RPMI7951 (cell line): ENCODE measurements around the gene CDS1. TPM values are rescaled to one million over a fixed set of nuclear protein-coding genes. Genes with fewer than 3 reads are reported as not detected.
A peak's percentile ranks its signal among the peaks of the same experiment; 100 is the strongest.
"Not testable (repeated sequence)": the region's sequence is repeated elsewhere in the genome, so short reads cannot be mapped to it uniquely, and the experiment has no call there.

Experiments
- DNase-seq: peaks from one replicate; pipeline ENCODE4 v3.0.0-alpha.2; 2012; ENCODE audit warnings: low read depth
- total RNA-seq: library from RNA; depleted of rRNA; stranded (reverse); fragments of >200 nt; shearing (Covaris generic); gene quantifications from 2 replicates; pipeline ENCODE4 v1.2.3, GENCODE V29; 2014

CDS1 gene
- total RNA-seq, 1 experiment from 2014 or later: 0.12 TPM

GRCh38 chr4:84673475-84674240, 90.7 kb downstream of the CDS1 start:
- peak; percentile 83 for DNase-seq

DNA sequence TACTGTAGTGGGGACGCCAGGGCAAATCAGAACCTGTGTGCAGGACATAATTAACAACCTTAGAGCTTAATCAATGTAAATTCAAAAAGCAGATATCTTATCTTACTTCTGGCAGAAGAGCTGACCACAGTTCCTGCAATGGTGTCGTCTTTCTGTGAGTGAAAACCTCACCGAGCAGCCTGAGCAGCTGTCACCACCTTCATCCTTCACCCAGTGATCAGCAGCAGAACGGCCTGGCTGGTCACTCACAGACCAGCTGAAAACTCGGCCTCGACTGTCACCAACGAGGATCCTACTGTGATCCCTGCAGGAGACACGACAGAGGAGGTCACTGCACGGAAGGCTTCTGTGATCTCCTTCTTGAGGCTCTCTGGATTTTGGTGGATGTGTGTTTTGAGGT, 94.2 kb downstream of the CDS1 start:
- no peak for DNase-seq

DNA sequence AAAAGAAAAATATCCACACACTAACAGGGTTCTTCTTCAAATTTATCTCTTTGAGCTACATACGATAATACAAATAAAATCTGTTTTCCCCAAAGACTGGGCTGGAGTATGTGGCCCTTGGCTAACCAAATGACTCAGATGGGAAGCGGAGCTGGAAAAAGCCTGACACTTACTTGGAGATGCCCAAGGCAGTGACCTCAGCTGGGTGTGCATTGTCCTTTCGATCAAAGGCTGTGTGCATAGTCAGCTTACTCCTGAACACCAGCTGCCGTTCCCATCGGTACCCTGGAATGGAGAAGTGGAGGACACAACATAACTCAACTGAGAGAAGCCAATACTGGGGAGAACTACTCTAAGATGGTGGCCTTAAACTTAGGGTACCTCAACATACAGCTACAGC, 95.1 kb downstream of the CDS1 start:
- peak; percentile 87 for DNase-seq

GRCh38 chr4:84678976-84679744, 96.2 kb downstream of the CDS1 start:
- DNase-seq: no peak

DNA sequence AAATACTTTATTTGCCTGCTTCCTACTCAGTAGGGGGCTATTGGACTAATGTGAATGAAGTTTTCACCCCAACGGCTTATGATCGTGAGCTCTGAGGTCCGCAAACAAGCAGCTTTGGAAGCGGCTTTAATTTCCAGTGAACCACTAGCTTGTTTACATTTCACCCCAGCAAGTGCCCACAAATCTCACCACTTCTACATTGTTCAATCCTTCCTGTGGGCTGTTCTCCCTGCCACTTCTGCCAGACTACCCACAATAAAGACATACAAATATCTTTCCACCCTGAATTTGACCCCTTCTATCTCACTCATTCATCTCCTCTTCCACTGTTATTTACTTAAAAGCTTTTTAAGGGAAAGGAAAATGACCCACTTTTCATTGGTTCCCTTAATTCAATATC, 98.0 kb downstream of the CDS1 start:
- DNase-seq: no peak

DNA sequence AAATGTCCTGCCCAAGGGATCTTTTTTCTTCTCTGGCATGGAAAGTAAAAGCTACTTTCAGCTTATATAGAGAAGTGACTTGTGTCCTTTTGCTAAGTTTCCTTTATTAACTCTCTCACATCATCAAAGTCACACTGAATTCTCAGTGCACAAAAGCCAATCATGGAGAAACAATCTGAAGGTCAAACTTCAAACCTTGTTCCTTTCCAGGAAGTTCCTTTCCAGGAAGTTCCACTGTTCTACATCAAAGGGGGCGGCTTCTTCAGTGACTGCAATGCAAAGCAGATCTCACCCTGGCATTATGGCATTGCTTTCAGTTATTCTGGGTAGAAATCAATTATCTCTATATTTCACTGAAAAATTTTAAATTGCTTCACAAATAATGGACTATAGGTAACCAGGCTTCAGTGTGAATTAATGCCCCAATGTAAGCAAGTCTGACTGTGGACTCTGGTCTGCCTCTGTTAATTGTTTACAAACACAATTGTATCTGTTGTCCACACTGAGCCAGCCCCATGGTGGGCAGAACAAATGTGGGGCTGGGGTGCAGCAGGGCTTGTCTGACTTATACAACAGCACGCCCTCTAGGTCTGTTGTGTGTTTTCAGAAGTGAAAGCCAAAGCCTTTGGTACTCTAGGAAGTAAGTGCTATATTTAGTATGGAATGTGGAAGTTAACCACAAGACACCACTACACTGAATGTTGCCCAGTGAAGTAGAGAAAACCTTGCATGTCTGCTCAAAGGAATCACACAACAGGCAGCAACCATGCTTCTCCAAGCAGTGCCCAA, 98.8 kb downstream of the CDS1 start:
- peak; percentile 84 for DNase-seq

GRCh38 chr4:84682661-84683060, 99.7 kb downstream of the CDS1 start:
- not testable (repeated sequence) for DNase-seq

DNA sequence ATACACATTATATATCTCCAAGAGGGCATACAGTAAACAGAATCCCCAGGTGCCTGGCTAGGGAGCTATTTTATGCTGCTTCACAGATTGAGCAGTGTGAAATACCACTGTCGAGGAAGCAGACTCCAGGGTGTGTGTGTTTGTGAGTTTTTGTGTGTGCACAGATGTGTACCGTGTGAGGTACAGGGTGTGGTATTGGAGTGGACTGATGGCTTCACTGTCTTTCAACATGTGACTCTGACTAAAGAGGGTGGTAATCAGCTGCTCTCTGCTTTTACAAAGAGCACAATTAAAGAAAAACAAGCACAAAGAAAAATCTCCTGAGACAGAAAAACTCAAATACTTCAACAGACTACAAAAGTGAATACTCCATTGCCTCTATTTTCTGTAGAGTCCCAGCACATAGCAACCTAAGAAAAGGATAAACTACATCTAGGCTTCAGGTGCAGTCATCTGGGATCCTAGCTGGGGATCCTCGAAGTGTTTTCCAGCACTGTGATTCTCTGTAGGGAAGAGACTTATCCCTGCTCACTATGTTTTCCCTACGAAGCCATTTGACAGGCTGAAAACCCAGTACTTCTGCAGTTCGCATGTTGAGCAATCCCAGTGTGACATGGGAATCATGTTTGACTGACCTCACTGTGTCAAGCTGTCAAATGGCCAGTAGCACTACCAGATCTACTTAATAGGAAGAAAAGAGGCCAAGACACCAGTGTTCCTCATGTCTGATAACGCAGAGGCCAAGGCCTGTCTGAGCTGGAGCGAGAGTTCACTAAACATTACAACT, 100.3 kb downstream of the CDS1 start:
- DNase-seq: no peak

DNA sequence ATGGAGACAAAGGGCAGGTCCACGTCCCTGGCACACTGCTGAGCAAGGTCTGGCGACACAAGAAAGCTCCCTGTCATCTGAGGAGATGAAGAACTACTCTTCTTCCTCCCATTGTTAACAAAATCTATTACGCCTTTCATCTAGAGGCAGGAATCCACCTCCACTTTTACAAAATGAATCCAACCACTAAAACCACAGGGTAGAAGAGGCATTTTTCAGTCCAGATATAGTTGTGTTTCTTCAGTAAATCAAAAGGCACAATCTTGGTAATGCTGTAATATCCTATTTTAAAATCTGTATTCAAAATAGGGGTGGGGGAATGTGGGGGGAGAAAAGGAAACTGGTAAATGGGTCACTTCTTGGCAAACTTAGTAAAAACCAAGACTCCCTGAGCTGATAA, 101.4 kb downstream of the CDS1 start:
- DNase-seq: no peak

- no peak for DNase-seq
Measured at GRCh38 chr4:84685105-84685504, 102.2 kb downstream of the CDS1 start.

- no peak for DNase-seq
Measured at GRCh38 chr4:84688605-84689004, 105.7 kb downstream of the CDS1 start.

DNA sequence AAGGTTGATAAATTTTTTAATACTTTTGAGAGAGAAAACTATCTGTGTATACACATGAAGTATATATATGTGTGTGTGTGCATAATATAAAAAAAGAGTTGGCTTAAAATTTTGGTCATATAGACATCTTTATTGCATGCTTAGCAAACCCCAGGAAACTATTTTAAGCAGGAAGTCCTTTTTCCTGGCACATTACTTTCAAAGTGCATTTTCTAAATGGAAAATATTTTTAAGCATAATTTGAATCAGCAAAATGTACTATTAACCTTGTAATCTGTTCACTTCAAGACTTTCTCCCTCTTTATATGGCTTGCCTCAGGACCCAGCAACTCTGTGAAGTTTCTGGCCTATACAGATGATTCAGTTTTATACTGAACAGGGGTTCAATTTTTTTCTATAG, 106.3 kb downstream of the CDS1 start:
- DNase-seq: no peak

GRCh38 chr4:84690481-84690880, 107.6 kb downstream of the CDS1 start:
- DNase-seq: no peak

GRCh38 chr4:84691170-84691691, 108.3 kb downstream of the CDS1 start:
- DNase-seq: peak; percentile 92

GRCh38 chr4:84691800-84692199, 108.9 kb downstream of the CDS1 start:
- DNase-seq: no peak

DNA sequence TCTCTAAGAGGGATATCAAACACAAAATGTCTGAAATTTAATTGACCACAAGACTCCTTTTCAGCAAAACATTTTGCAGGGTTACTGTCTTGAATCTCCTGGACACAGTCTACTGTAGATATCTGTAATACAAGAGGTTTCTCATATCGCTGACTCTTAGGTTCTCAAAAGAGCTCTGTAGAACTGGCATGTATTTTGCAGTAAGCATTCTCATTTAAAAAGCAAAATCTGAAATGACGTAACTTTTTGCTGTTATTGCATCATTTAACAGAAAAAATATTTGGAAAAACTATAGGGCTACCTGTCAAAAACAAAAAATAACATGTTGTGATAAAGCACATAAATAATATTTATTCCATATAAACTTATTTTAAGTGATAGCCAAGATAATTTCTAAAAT, 114.2 kb downstream of the CDS1 start:
- no peak for DNase-seq

DNA sequence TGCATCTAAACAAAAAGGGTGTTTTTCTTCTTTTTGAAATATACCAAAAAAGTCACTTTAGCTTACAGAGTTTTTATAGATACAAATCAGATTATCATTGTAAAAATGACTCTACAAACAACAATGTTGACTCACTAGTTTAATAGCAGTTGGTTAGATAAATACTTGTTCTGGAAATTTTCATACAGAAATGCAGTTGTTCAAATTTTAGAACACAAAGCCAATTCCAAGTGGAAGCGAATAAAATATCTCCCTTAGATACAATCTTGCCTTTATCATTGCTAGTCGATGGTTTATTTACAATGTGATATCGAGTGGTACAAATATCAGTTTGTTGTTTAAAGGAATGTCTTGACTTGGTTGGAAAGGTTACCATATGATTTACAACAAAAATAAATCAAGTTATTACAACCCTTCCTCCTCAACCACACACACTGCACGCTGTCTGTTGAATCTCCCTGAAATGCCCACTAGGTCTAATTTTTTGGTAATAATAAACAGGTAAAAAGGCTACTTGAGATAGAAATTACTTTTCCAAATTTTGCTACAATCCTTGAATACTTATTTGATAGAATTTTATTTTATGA, 114.8 kb downstream of the CDS1 start:
- no peak for DNase-seq

DNA sequence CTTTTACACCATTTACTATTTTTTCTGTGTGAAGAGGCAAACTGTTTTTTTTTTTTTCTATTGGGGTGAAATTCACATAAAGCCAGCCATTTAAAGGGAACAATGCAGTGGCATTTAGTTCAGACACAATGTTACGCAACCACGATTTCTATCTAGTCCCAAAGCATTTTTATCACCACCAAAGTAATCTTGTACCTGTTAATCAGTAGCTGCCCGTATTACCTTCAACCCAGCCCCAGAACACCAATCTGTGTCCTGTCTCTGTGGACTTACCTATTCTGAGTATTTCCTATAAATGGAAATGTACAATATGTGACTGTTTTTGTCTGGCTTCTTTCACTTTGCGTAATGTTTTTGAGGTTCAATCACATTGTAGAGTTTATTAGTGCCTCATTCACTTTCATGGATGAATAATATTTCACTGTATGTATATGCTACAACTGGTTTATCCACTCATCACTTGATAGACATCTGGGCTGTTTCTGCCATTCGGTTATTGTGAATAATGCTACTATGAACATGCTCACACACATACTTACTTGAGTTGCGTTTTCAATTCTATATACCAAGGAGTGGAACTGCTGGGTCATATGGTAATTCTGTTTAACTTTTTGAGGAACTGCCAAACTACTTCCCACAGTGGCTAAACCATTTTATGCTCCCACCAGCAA, 116.2 kb downstream of the CDS1 start:
- no peak for DNase-seq
